GM12875 (cell line): ENCODE results near the gene VWA3A.

Experiments used
- H3K4me3 ChIP-seq: one replicate; pipeline ENCODE4 v1.5.1; 2011; ENCODE audit warnings: low read depth, low read length, control low read depth
- TF ChIP-seq, protein P1 (sequence below): IDR thresholded peaks from 2 replicates; pipeline ENCODE4 v1.5.1; 2011; ENCODE audit warnings: low read depth, mild to moderate bottlenecking, control low read depth, inconsistent platforms, low read length, moderate library complexity, borderline replicate concordance; ENCODE audit not compliant: insufficient read depth

The VWA3A gene

DNA sequence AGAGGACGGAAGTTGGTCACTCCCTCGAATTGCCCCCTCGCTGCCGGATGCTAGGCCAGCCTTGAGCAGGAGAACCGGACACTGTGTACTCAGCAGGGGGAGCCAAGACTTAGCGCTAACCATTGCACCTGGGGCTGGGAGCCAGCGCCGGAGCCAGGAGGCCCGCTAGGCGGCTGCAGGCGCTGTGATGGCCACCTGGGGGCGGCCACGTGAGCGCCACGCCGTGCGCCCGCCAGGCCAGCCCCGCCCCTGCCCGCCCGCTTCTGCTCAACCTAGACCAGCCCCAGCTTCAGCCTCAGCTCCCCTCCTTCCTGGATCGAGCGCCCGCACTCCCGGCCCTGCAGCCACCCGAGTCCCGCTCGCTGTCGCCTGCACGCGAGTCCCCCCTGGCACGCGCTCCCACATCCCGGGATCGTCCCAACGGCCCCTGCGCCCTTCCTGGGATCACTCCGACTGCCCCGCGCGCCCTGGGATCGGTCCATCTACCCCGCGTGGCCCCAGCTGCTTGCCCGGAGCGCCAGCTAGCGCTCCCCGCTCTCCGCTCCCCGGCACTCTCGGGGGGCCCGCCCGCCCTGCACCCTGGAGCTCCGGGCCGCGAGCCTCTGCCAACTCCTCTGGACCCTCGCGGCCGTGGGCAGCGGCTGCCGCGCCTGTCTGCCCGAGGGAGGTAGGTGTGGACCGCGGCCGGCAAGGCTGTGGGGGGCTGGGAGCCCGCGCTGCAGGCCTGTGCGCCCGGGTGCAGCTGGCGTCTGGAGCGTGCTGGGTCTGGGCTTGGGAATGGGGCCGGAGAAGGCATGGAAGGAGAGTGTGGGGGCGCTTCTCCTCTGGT is 113.9 kb downstream of the VWA3A start, which contains the start of gene EEF2K:
TSS of gene EEF2K (plus strand) at position 266 of the 829 bp plus-strand sequence. CDS start 19,452 bp downstream, outside the sequence.
- H3K4me3 ChIP-seq, result peak within 1 kb of the TSS; percentile 73

More for the DNA sequence above, 113.9 kb downstream of the VWA3A start, which contains the start of gene EEF2K:
- TF ChIP-seq, protein P1, sequence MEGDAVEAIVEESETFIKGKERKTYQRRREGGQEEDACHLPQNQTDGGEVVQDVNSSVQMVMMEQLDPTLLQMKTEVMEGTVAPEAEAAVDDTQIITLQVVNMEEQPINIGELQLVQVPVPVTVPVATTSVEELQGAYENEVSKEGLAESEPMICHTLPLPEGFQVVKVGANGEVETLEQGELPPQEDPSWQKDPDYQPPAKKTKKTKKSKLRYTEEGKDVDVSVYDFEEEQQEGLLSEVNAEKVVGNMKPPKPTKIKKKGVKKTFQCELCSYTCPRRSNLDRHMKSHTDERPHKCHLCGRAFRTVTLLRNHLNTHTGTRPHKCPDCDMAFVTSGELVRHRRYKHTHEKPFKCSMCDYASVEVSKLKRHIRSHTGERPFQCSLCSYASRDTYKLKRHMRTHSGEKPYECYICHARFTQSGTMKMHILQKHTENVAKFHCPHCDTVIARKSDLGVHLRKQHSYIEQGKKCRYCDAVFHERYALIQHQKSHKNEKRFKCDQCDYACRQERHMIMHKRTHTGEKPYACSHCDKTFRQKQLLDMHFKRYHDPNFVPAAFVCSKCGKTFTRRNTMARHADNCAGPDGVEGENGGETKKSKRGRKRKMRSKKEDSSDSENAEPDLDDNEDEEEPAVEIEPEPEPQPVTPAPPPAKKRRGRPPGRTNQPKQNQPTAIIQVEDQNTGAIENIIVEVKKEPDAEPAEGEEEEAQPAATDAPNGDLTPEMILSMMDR, result peak; percentile 91
